SHP77 treated with DMSO at 0.1 percent for 48 hours (cell line): ENCODE measurements around the gene SNAPC4.

Experiments used
- DNase-seq: peaks from one replicate; lab custom pipeline; 2025; lab: John Stamatoyannopoulos, UW

The SNAPC4 gene

GRCh38 chr9:136392538-136393449 is 7.2 kb downstream of the SNAPC4 start:
- no peak for DNase-seq

GRCh38 chr9:136391737-136392537 is 8.0 kb downstream of the SNAPC4 start:
- no peak for DNase-seq

GRCh38 chr9:136389396-136389795 is 10.6 kb downstream of the SNAPC4 start:
- DNase-seq = no peak

- no peak for DNase-seq
Observed at GRCh38 chr9:136387217-136387616, 12.8 kb downstream of the SNAPC4 start.

- no peak for DNase-seq
Observed at GRCh38 chr9:136386018-136386417, 14.0 kb downstream of the SNAPC4 start.

- no peak for DNase-seq
Observed at GRCh38 chr9:136385015-136385414, 15.0 kb downstream of the SNAPC4 start.

- no peak for DNase-seq
Observed at GRCh38 chr9:136383436-136383835, 16.5 kb downstream of the SNAPC4 start.

- no peak for DNase-seq
Observed at GRCh38 chr9:136381966-136382513, 17.9 kb downstream of the SNAPC4 start.

- DNase-seq = no peak
Observed at GRCh38 chr9:136381311-136381710, 18.7 kb downstream of the SNAPC4 start.

- no peak for DNase-seq
Observed at GRCh38 chr9:136380381-136380780, 19.6 kb downstream of the SNAPC4 start.

GRCh38 chr9:136379891-136380290 is 20.1 kb downstream of the SNAPC4 start:
- DNase-seq = no peak

- DNase-seq = no peak
Observed at GRCh38 chr9:136379401-136379800, 20.6 kb downstream of the SNAPC4 start.

GRCh38 chr9:136379003-136379287 is 21.0 kb downstream of the SNAPC4 start:
- DNase-seq = no peak

- DNase-seq = no peak
Observed at GRCh38 chr9:136378170-136379002, 21.6 kb downstream of the SNAPC4 start.

- DNase-seq = no peak
Observed at GRCh38 chr9:136377341-136378169, 22.4 kb downstream of the SNAPC4 start.

- DNase-seq = no peak
Observed at GRCh38 chr9:136376457-136376856, 23.5 kb downstream of the SNAPC4 start.

GRCh38 chr9:136375096-136375495 is 24.9 kb downstream of the SNAPC4 start:
- no peak for DNase-seq

- no peak for DNase-seq
Observed at GRCh38 chr9:136374183-136374575, 25.8 kb downstream of the SNAPC4 start.

GRCh38 chr9:136373300-136374182 is 26.4 kb downstream of the SNAPC4 start, which contains the start of gene CARD9:
TSS of gene CARD9 (minus strand) at chr9:136373669. CDS start at chr9:136372078, 1,591 bp downstream.
- DNase-seq = no peak
